ENCODE measurements around the gene PDXDC1.
A peak's percentile ranks its signal among the peaks of the same experiment; 100 is the strongest.
"Not testable (repeated sequence)": the region's sequence is repeated elsewhere in the genome, so short reads cannot be mapped to it uniquely, and the experiment has no call there.

Gene PDXDC1

DNA sequence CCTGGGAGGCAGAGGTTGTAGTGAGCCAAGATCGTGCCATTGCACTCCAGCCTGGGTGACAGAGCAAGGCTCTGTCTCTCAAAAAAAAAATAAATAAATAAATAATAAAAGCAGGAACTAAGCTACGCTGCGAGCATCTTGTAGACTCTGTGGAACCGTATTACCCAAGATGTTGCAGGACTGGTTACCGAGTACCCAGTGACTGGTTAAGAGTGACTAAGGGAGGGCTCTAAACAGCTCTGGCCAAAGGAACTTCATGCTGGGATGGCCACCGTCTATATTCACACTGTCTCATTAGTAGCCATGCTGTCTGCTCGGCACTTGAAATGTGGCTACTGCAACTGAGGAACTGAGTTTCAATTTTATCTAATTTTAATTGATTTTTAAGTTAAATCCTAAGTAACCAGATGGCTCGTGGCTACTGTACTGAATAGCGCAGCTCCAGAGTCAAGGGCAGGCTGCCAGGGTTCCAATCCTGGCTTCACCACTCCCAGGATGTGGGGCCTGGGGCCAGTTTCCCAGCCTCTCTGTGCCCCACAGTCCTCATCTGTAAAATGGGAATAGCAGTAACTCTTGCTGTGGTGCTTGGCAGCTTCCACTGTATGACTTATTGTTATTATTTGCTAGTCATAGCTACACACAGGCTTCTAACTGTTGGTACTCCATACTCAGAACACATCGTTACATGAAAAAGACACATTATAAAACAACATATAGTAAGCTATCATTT lies 78.1 kb downstream of the PDXDC1 start:
- no peaks in the 10 kb centered on the region for H3K9me3 Mint-ChIP-seq
- H3K4me3 Mint-ChIP-seq: no peak overlapping the region
- H3K27me3 Mint-ChIP-seq: no peaks in the 10 kb centered on the region
- no peak for DNase-seq
- no peak overlapping the region for H3K27ac Mint-ChIP-seq
- H3K4me1 Mint-ChIP-seq (ENCODE audit: low read depth): peaks cover 30% of the 10 kb centered on the region
- H3K36me3 Mint-ChIP-seq (ENCODE audit: low read depth): peaks cover 5% of the 10 kb centered on the region

DNA sequence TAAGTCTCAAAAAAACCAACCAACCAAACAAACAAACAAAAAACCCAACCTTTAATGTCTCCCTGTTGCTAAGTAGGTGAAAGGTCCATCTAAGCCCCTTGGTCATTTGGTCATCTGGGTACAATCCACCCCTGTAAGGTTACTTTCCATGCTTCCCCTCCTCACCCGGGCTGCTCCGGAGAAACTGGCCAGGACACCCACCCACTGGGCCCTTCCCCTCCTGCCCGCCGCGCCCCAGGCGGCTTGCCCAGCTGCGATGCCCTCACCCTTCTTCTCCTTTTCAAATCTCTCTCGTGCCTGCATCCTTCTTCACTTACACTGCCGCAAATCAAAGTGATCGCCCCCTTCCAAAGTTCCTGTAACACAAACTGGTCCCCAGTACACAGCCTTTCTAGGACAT lies 79.1 kb downstream of the PDXDC1 start:
- Mint-ChIP-seq H3K27ac (no peak overlapping the region), H3K27me3 (no peaks in the 10 kb centered on the region), H3K36me3 (ENCODE audit: low read depth) (peaks cover 13% of the 10 kb centered on the region), H3K4me3 (peak overlapping the region; percentile 87), H3K9me3 (no peaks in the 10 kb centered on the region), H3K4me1 (ENCODE audit: low read depth) (peaks cover 30% of the 10 kb centered on the region)
- DNase-seq: no peak

- H3K27ac Mint-ChIP-seq: peak overlapping the region; percentile 90
- DNase-seq: no peak
- no peaks in the 10 kb centered on the region for H3K27me3 Mint-ChIP-seq
- H3K9me3 Mint-ChIP-seq: no peaks in the 10 kb centered on the region
- H3K4me3 Mint-ChIP-seq: peak overlapping the region; percentile 87
- H3K4me1 Mint-ChIP-seq (ENCODE audit: low read depth): peaks cover 30% of the 10 kb centered on the region
- H3K36me3 Mint-ChIP-seq (ENCODE audit: low read depth): peaks cover 19% of the 10 kb centered on the region
These were observed 79.7 kb downstream of the PDXDC1 start for GRCh38 chr16:15054357-15055140.

DNA sequence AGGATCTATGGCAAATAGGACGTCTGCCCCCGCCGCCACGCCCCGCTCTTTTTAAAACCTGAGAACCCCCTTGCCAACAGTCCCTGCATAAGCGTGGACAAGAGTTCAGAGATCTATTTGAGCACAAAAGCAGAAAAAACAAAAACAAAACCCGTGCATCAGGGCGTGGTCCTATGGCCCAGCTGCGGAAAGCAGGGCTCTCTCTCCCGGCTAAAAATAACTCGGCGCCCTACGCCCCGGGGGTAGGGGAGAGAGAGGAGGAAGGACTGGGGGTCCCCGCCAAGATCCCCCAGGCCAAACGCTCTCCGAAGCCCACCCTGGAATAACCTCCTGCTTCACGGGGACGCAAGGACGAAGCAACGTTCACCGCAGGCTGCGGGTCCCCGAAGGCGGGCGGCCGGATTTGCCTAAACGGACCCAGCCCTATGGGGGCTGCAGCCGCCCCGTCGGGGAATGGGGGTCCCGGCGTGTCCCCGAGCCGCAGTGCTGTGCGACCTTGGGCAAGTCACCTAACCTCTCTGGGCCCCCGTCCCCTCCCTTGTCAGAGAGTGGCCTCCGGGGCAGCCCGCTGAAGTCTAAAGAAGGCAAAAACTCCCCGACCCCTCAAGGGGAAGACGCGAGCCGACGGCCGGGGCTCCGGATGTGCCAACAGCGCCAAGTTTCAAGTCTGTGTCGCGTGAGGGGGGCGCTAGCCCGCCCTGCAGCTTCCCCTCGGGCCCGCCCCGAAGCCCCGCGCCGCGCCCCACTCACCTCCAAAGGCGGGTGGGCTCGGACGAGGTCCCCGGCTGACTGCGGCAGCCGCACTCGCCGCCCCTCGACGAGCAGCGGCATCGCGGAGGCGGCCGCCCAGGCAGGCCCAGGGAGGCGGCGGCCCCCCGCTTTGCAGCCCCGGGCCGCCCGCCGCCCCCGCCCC lies 80.6 kb downstream of the PDXDC1 start:
- DNase-seq: no peak
- H3K4me1 Mint-ChIP-seq (ENCODE audit: low read depth): peaks cover 26% of the 10 kb centered on the region
- no peaks in the 10 kb centered on the region for H3K27me3 Mint-ChIP-seq
- peak overlapping the region; percentile 90 for H3K27ac Mint-ChIP-seq
- no peaks in the 10 kb centered on the region for H3K9me3 Mint-ChIP-seq
- peaks cover 28% of the 10 kb centered on the region for H3K36me3 Mint-ChIP-seq (ENCODE audit: low read depth)
- peak overlapping the region; percentile 87 for H3K4me3 Mint-ChIP-seq

DNA sequence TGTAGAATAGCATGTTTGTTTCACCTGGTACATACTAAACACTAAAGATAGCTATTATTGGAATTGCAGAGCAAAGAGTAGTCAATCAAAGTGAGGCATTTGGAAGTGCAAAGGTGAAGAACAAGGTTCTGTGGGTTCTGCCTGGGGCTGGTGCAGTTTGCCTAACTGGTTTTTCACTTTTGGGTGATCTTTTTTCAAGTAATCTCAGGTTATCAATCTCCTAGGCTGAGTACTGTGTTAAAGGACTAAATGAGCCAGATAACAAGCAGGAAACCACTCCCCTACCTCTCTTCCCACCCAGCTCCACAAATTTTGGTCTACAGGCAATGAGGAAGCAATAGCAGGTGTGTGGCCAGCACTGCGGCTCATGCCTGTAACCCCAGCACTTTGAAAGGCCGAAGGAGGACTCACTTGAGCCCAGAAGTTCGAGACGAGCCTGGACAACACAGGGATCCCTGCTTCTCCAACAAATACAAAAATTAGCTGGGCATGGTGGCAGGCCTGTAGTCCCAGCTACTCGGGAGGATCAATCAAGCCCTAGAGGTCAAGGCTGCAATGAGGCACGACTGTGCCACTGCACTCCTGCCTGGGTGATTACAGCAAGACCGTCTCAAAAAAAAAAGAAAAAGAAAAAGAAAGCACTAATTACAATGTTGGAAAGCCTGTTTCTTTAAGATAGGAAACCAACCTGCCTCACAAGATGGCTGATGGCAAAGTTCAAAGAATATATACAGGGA lies 83.0 kb downstream of the PDXDC1 start:
- H3K4me3 Mint-ChIP-seq: no peak overlapping the region
- no peaks in the 10 kb centered on the region for H3K9me3 Mint-ChIP-seq
- no peak for DNase-seq
- peaks cover 33% of the 10 kb centered on the region for H3K4me1 Mint-ChIP-seq (ENCODE audit: low read depth)
- peaks cover 52% of the 10 kb centered on the region for H3K36me3 Mint-ChIP-seq (ENCODE audit: low read depth)
- H3K27me3 Mint-ChIP-seq: no peaks in the 10 kb centered on the region
- H3K27ac Mint-ChIP-seq: no peak overlapping the region

- no peak overlapping the region for H3K27ac Mint-ChIP-seq
- H3K9me3 Mint-ChIP-seq: no peaks in the 10 kb centered on the region
- H3K36me3 Mint-ChIP-seq (ENCODE audit: low read depth): peaks cover 66% of the 10 kb centered on the region
- no peak for DNase-seq
- peaks cover 31% of the 10 kb centered on the region for H3K4me1 Mint-ChIP-seq (ENCODE audit: low read depth)
- no peaks in the 10 kb centered on the region for H3K27me3 Mint-ChIP-seq
- H3K4me3 Mint-ChIP-seq: no peak overlapping the region
These were observed 84.5 kb downstream of the PDXDC1 start for GRCh38 chr16:15059324-15059723.

GRCh38 chr16:15062085-15062810 lies 87.4 kb downstream of the PDXDC1 start:
- H3K9me3 Mint-ChIP-seq, H3K27me3 Mint-ChIP-seq, H3K4me3 Mint-ChIP-seq, DNase-seq: not testable (repeated sequence)
- H3K27ac Mint-ChIP-seq: peak overlapping the region; percentile 79
- H3K4me1 Mint-ChIP-seq (ENCODE audit: low read depth): peaks cover 16% of the 10 kb centered on the region
- H3K36me3 Mint-ChIP-seq (ENCODE audit: low read depth): peaks cover 88% of the 10 kb centered on the region

DNA sequence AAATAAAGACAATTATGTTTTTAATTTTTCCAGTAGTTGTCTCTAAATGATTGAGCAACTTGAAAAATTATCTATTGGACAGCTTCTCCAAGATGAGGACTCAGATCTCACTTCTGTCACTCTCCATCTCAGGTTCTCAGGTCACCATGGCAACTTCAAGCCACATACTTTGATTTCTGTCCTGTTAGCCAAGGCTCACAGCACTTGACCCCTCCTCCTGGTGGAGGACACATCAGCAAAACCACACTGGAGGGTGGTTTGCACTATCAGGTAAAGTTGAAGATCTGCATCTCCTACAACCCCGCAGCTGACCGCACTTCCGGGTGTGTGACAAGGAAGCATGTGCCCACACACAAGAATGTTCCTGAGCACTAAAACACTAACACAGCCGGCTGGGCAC lies 91.1 kb downstream of the PDXDC1 start:
- peaks cover 87% of the 10 kb centered on the region for H3K36me3 Mint-ChIP-seq (ENCODE audit: low read depth)
- peaks cover 16% of the 10 kb centered on the region for H3K4me1 Mint-ChIP-seq (ENCODE audit: low read depth)
- DNase-seq, H3K4me3 Mint-ChIP-seq, H3K9me3 Mint-ChIP-seq, H3K27me3 Mint-ChIP-seq, H3K27ac Mint-ChIP-seq: not testable (repeated sequence)

- not testable (repeated sequence) for DNase-seq, H3K27me3 Mint-ChIP-seq, H3K4me3 Mint-ChIP-seq, H3K9me3 Mint-ChIP-seq, H3K27ac Mint-ChIP-seq
- H3K36me3 Mint-ChIP-seq (ENCODE audit: low read depth): peaks cover 85% of the 10 kb centered on the region
- H3K4me1 Mint-ChIP-seq (ENCODE audit: low read depth): peaks cover 13% of the 10 kb centered on the region
These were observed 91.9 kb downstream of the PDXDC1 start for GRCh38 chr16:15066690-15067089.

GRCh38 chr16:15071013-15071412 lies 96.2 kb downstream of the PDXDC1 start:
- not testable (repeated sequence) for H3K4me1 Mint-ChIP-seq (ENCODE audit: low read depth); H3K27ac Mint-ChIP-seq

DNA sequence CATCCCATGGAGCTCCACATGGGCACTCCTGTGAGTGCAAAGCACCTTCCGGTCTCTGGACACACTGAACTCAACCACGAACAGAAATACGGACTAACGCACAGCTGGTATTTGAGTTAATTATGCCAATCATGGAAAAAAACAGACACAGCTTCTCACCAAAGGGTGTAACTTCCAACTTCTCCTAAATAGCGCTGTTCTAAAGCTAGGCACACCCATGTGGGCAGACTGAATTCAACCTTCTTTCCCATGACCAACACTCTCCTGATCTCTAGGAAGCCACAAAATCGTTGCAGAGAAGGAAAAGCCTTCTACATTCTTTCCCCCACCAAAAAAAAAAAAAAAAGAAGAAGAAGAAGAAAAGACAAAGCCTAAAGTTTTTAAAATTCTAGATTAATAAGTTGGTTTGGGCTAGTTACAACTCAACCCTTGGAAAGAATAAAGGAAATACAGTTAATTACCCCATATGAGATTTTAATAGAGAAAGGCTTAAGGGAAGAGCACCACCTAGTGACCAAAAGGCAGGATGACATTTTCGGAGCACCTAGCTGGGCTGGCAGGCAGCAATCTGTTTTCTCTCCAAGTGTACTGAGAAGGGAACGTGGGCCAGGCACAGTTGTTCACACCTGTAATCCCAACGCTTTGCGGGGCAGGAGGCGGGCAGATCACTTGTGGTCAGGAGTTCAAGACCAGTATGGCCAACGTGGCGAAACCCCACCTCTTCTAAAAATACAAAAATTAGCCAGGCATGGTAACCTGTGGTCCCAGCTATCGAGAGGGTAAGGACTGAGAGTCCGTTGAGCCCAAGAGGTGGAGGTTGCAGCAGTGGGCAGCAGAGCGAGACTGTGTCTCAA lies 97.3 kb downstream of the PDXDC1 start:
- not testable (repeated sequence) for H3K4me3 Mint-ChIP-seq, H3K9me3 Mint-ChIP-seq, DNase-seq, H3K27me3 Mint-ChIP-seq
- Mint-ChIP-seq H3K4me1 (ENCODE audit: low read depth) (peaks cover 13% of the 10 kb centered on the region), H3K27ac (peak overlapping the region; percentile 37), H3K36me3 (ENCODE audit: low read depth) (peaks cover 89% of the 10 kb centered on the region)

More at GRCh38 chr16:15071013-15071412, 96.2 kb downstream of the PDXDC1 start:
- not testable (repeated sequence) for DNase-seq, H3K27me3 Mint-ChIP-seq, H3K9me3 Mint-ChIP-seq, H3K4me3 Mint-ChIP-seq
- H3K36me3 Mint-ChIP-seq (ENCODE audit: low read depth): peaks cover 87% of the 10 kb centered on the region

- Mint-ChIP-seq H3K27ac (no peak overlapping the region), H3K4me1 (ENCODE audit: low read depth) (peaks cover 15% of the 10 kb centered on the region), H3K9me3 (no peaks in the 10 kb centered on the region), H3K36me3 (ENCODE audit: low read depth) (peaks cover 94% of the 10 kb centered on the region), H3K4me3 (no peak overlapping the region), H3K27me3 (no peaks in the 10 kb centered on the region)
- no peak for DNase-seq
These were observed 98.3 kb downstream of the PDXDC1 start for GRCh38 chr16:15073101-15073500.

DNA sequence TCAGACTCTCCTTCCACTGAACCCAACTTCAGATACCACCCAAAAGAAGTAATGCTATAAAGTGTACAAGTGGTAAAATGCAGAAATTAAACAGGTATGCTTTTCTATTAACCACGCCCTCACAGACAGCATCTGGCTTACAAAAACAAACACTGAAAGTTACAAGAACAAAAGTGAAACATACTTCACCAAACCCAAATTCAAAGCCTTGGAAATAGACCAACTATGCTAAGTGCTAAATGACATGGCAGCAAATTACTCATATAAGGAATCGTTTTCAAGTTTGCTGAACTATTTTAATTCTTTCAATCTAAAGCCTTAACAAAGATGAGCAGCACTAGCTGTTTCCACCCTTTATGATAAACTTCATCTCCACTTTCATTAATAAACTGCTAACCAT lies 101.3 kb downstream of the PDXDC1 start:
- not testable (repeated sequence) for H3K4me3 Mint-ChIP-seq, DNase-seq, H3K9me3 Mint-ChIP-seq, H3K27me3 Mint-ChIP-seq
- Mint-ChIP-seq H3K36me3 (ENCODE audit: low read depth) (peaks cover 96% of the 10 kb centered on the region), H3K4me1 (ENCODE audit: low read depth) (peaks cover 15% of the 10 kb centered on the region), H3K27ac (peak overlapping the region; percentile 90)

Data from activated T-cell treated with anti-CD3 and anti-CD28 coated beads, Interleukin-2, amount 50 U/mL, for 24 hours (primary cell).